GM21447 (cell line): Measurements from ENCODE around the gene MBNL1.

ENCODE experiments used
- ATAC-seq: cut with Tn5 transposase; IDR thresholded peaks from one replicate; pipeline ENCODE4 v1.9.1; 2021; ENCODE audit not compliant: unreplicated experiment

The MBNL1 gene

GRCh38 chr3:152295344-152295743, 26.6 kb downstream of the MBNL1 start:
- no peak for ATAC-seq

- ATAC-seq = no peak
These were observed 27.1 kb downstream of the MBNL1 start for GRCh38 chr3:152295806-152296205.

GRCh38 chr3:152296382-152296781, 27.7 kb downstream of the MBNL1 start:
- no peak for ATAC-seq

- ATAC-seq = no peak
These were observed 28.2 kb downstream of the MBNL1 start for GRCh38 chr3:152296971-152297370.

- peak; percentile 45 for ATAC-seq
These were observed 29.9 kb downstream of the MBNL1 start for GRCh38 chr3:152298393-152299248.

- no peak for ATAC-seq
These were observed 30.7 kb downstream of the MBNL1 start for GRCh38 chr3:152299249-152299976.

GRCh38 chr3:152300029-152300731, 31.5 kb downstream of the MBNL1 start:
- ATAC-seq = no peak

- ATAC-seq = no peak
These were observed 33.0 kb downstream of the MBNL1 start for GRCh38 chr3:152301745-152302181.

- ATAC-seq = peak; percentile 66
These were observed 33.8 kb downstream of the MBNL1 start for GRCh38 chr3:152302521-152303021.

GRCh38 chr3:152304160-152304559, 35.4 kb downstream of the MBNL1 start:
- no peak for ATAC-seq

GRCh38 chr3:152305075-152305474, 36.3 kb downstream of the MBNL1 start:
- no peak for ATAC-seq

GRCh38 chr3:152307829-152308474, 39.2 kb downstream of the MBNL1 start:
- no peak for ATAC-seq

GRCh38 chr3:152308475-152308844, 39.7 kb downstream of the MBNL1 start:
- ATAC-seq = no peak

- ATAC-seq = no peak
These were observed 40.3 kb downstream of the MBNL1 start for GRCh38 chr3:152309031-152309430.

- ATAC-seq = no peak
These were observed 41.0 kb downstream of the MBNL1 start for GRCh38 chr3:152309535-152310307.

GRCh38 chr3:152313430-152313829, 44.7 kb downstream of the MBNL1 start:
- no peak for ATAC-seq

- no peak for ATAC-seq
These were observed 45.2 kb downstream of the MBNL1 start for GRCh38 chr3:152313914-152314313.

GRCh38 chr3:152314677-152315353, 46.1 kb downstream of the MBNL1 start:
- no peak for ATAC-seq

GRCh38 chr3:152315623-152316022, 46.9 kb downstream of the MBNL1 start:
- no peak for ATAC-seq

- ATAC-seq = no peak
These were observed 47.6 kb downstream of the MBNL1 start for GRCh38 chr3:152316318-152316717.
